GM21528 (cell line): Measurements from ENCODE around the gene ERCC6.
A peak's percentile ranks its signal among the peaks of the same experiment; 100 is the strongest.

Experiments used
- ATAC-seq: cut with Tn5 transposase; IDR thresholded peaks from one replicate; pipeline ENCODE4 v1.9.1; 2021; ENCODE audit warnings: mild to moderate bottlenecking, moderate library complexity; ENCODE audit not compliant: unreplicated experiment, low FRiP score

Gene ERCC6

GRCh38 chr10:49549640-49550346 is 10.9 kb upstream of the ERCC6 start:
- no peak for ATAC-seq

- ATAC-seq = no peak
Measured at GRCh38 chr10:49543604-49544003, 4.7 kb upstream of the ERCC6 start.

DNA sequence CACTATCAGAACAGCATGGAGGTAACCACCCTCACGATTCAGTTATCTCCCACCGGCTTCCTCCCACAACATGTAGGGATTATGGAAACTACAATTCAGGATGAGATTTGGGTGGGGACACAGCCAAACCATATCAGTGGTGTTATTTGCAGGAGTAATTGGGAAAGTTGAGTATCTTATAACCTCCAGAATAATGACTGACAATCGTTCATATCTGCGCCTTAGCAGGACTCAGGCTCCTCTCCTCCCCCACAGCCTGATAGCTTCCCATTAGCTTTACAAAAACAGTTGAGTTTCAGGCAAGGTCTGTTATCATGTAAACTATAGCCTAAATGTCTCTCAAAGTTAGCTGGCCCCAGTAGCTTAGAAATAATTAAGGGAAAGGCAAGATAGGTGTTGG is 3.4 kb upstream of the ERCC6 start:
- no peak for ATAC-seq

DNA sequence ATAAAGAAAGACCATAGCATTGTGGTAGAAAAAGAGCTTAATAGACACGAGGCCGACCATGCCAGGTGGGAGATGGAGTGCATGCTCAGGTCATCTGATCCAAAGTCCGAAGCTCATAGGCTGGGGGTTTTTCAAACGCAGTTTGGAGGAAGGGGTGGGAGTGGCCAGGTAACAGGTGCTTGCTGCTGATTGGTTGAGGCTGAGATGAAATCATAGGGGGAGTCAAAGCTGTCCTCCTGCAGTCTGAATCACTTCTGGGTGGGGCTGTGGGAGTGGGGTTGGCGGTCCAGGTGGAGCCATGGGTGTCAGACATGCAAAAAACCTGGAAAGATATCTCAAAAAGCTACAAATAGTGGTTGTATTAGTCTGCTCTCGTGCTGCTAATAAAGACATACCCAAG is 2.8 kb upstream of the ERCC6 start:
- no peak for ATAC-seq

DNA sequence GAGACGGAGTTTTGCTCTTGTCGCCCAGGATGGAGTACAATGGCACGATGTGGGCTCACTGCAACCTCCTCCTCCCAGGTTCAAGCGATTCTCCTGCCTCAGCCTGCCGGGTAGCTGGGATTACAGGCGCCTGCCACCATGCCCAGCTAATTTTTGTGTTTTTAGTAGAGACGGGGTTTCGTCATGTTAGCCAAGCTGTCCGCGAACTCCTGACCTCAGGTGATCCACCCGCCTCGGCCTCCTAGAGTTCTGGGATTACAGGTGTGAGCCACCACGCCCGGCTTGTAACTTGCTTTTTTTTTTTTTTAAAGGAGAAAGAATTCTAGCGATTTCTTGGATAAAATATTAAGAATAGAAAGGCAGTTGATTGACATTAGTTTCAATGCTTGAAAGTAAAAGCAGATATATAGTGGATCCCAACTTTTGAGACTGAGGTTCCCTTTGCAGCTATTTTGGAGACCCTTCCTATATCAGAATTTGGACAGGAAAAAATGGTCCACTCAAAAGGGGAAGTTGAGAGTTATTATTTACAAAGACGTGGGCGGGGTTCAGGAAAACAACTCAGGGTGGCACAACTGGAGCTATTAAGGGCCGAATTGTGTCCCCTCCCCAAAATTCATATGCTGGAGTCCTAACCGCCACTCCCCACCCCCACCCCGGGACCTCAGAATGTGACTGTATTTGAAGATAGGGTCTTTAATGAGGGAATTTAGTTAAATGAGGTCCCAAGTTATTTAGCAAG is 1.3 kb upstream of the ERCC6 start:
- ATAC-seq = no peak

DNA sequence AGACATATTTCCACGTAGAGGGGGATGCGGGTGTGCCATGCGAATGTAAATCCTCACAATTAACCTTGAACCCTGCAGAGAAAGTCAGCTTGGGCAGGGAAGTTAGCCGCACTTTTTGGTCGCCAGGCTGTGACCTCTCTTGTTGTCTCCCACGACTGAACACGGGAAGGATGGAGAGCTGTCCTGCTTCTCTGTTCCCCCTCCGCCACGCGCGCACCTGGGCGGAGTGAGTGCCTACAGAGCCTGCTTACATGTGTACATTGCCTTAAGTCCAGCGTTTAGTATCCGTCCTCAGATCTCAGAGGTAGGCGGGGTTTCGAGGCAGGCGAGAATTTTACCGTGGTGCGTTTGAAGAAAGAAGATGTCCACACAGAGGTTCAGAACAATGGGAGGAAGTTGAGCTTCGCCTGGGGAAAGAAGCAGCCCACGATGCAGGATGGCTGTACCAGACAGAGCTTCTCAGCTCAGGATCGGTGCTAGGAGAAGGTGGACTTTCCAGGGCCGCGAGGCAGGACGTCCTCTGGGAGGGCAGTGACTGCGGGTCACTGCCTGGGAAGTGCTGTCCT is 482 bp upstream of the ERCC6 start:
- ATAC-seq = peak; percentile 6

DNA sequence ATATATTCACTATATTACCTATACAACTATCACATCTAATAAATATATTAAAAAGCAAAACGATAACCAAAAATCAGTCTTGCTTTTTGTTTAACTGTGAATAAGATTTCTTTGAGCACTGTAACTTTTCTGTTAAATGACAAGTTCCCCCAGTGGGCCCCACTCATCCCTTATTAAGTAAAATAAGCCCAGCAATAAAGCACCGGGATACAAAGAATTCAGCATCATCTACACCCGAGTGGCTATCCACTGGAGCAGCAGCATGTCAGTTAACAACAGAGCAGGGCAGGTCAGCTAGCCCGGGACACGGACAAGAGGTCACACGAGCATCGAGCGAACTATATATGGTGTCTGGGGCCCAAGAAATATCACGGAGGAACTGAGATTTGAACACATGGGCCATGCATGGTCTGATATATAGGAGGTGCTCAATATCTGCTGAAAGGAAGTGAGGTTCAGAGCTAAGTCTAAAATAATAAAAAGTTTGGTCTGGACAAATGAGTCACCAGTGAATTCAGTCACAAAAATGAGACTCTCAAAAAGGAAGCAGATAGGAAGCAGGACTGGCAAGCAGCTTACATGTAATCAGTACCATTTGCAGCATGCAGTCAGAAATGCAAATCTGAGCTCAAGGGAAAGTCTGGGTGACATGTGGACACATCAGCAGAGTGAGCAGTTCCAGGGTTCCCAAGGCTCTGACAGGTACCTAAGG is 4.1 kb downstream of the ERCC6 start:
- ATAC-seq = peak; percentile 59

- no peak for ATAC-seq
Measured at GRCh38 chr10:49532461-49532860, 6.5 kb downstream of the ERCC6 start.

DNA sequence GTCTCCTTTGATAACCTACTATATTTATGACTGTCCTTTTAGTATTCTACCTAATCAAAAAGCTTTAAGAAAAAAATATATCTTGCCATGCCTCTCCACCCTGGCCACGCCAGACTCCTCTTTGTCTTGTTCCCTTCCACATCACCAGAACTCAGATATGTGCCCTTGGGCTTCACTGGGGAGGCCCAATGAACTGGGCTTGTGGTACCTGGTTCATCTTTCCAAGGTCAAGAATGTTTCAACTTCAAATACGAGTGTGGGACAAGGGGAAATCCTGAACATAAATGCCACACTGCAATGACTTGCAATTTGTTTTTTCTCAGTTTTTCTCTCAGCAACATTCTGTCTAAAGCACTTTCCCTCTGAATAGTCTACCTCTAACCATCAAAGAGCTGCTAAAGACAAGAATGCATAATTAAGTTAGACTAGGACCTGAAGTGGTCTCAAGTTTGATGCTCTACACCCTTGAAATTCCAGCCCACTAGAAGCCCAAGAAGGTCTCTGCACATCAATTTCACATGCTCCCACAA is 9.9 kb downstream of the ERCC6 start:
- ATAC-seq = no peak

DNA sequence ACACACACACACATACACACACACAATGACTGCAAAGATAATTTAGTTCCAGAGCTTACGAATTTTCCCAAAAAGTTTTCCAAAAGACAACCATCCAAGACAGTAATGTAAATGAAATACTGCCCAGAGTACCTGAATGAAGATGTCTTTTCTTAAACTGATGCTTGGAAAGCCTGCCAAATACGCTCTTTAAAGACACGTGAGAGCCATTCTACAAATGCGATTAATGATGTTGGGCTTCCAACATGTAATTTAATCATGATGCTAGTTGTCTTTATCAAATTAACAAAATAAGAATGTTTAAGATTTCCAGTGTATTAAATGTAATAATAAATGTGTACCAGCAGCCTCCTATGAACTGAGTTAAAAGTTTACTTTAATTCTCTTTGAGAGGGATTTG is 11.1 kb downstream of the ERCC6 start:
- no peak for ATAC-seq

- no peak for ATAC-seq
Measured at GRCh38 chr10:49527061-49527460, 11.9 kb downstream of the ERCC6 start.

- ATAC-seq = no peak
Measured at GRCh38 chr10:49526619-49527018, 12.3 kb downstream of the ERCC6 start.

GRCh38 chr10:49524496-49524895 is 14.4 kb downstream of the ERCC6 start:
- no peak for ATAC-seq

GRCh38 chr10:49523301-49523700 is 15.6 kb downstream of the ERCC6 start:
- no peak for ATAC-seq

- no peak for ATAC-seq
Measured at GRCh38 chr10:49521062-49521461, 17.9 kb downstream of the ERCC6 start.

DNA sequence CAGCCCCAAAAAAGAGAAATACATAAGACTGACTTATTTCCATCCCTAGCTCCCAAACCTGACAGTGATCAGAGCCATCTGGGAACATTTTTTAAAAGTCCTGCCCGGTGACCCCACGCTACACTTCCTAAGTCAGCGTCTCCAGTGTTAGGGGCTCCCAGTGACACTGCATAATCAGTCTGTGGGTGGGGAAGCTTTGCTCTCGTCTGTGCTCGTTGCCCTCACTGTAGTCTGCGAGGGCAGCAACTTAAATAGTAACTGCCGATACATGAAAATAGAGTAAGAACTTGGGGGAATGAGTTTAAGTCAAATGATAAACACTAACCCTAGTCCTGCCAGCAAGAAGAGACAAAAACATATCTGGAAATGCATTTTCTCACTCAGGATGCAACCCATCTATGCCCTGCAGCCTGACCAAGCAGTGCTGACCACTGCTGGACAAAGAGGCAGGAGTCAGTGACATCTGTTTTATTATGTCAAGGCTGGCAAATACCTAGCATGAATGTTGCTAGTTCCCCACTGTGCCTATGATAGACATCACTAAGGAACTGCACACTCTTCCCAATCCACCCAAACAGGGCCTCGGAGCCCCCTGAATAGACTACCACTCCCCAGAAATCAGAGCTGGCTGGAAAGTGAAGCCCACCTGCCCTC is 18.7 kb downstream of the ERCC6 start:
- no peak for ATAC-seq

DNA sequence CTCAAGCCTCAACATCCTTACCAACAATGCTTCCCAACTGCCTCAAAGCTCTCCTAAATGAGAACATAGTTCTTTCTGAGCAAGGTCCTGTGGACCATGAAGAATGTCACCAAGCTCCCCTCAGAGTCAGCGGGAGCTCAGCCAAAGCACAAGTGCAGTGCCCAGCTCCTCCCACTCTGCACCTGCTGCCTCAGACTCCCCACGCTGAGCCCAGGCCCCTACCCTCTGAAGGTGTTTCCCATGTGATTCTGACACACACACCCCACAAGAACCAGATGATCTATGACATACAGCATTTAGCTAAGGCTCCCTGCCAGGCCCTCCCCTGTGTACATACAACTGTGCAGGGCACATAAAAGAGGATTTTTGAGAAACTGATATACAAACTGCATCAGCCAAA is 19.2 kb downstream of the ERCC6 start:
- ATAC-seq = no peak

GRCh38 chr10:49518982-49519578 is 19.8 kb downstream of the ERCC6 start:
- ATAC-seq = peak; percentile 52

DNA sequence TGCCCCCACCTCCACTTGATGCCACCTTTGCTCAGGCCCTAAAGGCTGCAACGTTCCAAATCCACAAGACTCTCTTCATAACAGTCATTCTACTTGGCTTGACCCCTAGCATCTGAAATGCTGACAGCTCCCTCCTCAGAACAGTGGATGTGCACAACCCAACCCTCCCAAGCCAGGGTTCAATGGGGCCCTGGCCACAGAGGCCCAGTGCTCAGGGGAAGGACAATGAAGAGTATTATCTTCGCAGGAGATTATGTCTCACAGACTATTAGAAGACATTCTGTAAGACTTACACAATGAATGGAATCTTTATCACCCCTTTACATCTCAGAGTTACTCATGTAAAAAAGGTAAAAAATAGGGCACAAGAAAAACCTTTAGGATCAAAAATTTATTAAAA is 20.4 kb downstream of the ERCC6 start:
- no peak for ATAC-seq
